OCI-LY3 (cell line): ENCODE data around the gene TMEM132D.

Source experiments
- H2AFZ ChIP-seq: fragments of 200-600, 300-600 bp; shearing (Covaris generic); 2 replicates; pipeline ENCODE4 v1.6.0; 2014; ENCODE audit warnings: antibody characterized with exemption, low read depth, low read length
- H3K27ac ChIP-seq: fragments of 200-600, 300-600 bp; sonication (generic); 2 replicates; pipeline ENCODE4 v1.5.1; 2014; ENCODE audit warnings: mild to moderate bottlenecking, low read length, moderate library complexity, mixed read lengths
- H3K27me3 ChIP-seq: fragments of 200-600, 300-600 bp; sonication (generic); 2 replicates; pipeline ENCODE4 v1.6.1; 2014; ENCODE audit warnings: low read depth, low read length, mixed read lengths
- H3K36me3 ChIP-seq: fragments of 200-600, 300-600 bp; sonication (generic); replicated peaks from 2 replicates; pipeline ENCODE3; 2014; ENCODE audit warnings: low read depth, low read length, mixed read lengths
- H3K4me1 ChIP-seq: fragments of 300-600, 200-600 bp; sonication (generic); 2 replicates; pipeline ENCODE4 v1.6.1; 2014; ENCODE audit warnings: low read length, mixed read lengths
- H3K4me2 ChIP-seq: fragments of 200-600, 300-600 bp; sonication (generic); 2 replicates; pipeline ENCODE4 v1.6.1; 2014; ENCODE audit warnings: low read length, mixed read lengths
- H3K4me3 ChIP-seq: fragments of 300-600, 200-600 bp; sonication (generic); 2 replicates; pipeline ENCODE4 v1.5.1; 2014; ENCODE audit warnings: antibody characterized with exemption, mild to moderate bottlenecking, low read length, moderate library complexity
- H3K79me2 ChIP-seq: fragments of 300-600, 200-600 bp; shearing (Covaris generic); 2 replicates; pipeline ENCODE4 v1.6.1; 2014; ENCODE audit warnings: mild to moderate bottlenecking, low read length, mixed read lengths
- H3K9ac ChIP-seq: fragments of 300-600, 200-600 bp; shearing (Covaris generic); 2 replicates; pipeline ENCODE4 v1.6.0; 2014; ENCODE audit warnings: mild to moderate bottlenecking, low read length, moderate library complexity
- H3K9me3 ChIP-seq: fragments of 200-600, 300-600 bp; shearing (Covaris generic); 2 replicates; pipeline ENCODE4 v1.6.1; 2014; ENCODE audit warnings: low read length, mixed read lengths; ENCODE audit not compliant: insufficient read depth
- H4K20me1 ChIP-seq: fragments of 200-600, 300-600 bp; sonication (generic); 2 replicates; pipeline ENCODE4 v1.6.1; 2016; ENCODE audit warnings: low read length, mixed read lengths; ENCODE audit not compliant: insufficient read depth
- EZH2phosphoT487 ChIP-seq: fragments of 200-600 bp; shearing (Covaris generic); IDR thresholded peaks from 2 replicates; pipeline ENCODE4 v1.6.1; 2018; ENCODE audit warnings: antibody characterized with exemption, mixed run types, low read depth
- TF ChIP-seq, protein P1 (sequence below): fragments of 200-600, 300-600 bp; sonication (generic); IDR thresholded peaks from 2 replicates; pipeline ENCODE4 v1.5.1; 2014; ENCODE audit warnings: antibody characterized with exemption, low read length, low read depth

Gene TMEM132D

GRCh38 chr12:129657179-129657578, 246.6 kb downstream of the TMEM132D start:
- Histone ChIP-seq H3K4me1 (no peaks in the 10 kb centered on the region), H3K27me3 (no peaks in the 10 kb centered on the region), H3K4me2 (no peak overlapping the region), H3K9ac (no peak overlapping the region), H3K9me3 (no peaks in the 10 kb centered on the region), H4K20me1 (no peaks in the 10 kb centered on the region), H3K27ac (no peak overlapping the region), H3K36me3 (no peaks in the 10 kb centered on the region), H3K4me3 (no peak overlapping the region), H2AFZ (no peak overlapping the region), H3K79me2 (no peaks in the 10 kb centered on the region)
- TF ChIP-seq EZH2phosphoT487: no peak
- TF ChIP-seq, protein P1, sequence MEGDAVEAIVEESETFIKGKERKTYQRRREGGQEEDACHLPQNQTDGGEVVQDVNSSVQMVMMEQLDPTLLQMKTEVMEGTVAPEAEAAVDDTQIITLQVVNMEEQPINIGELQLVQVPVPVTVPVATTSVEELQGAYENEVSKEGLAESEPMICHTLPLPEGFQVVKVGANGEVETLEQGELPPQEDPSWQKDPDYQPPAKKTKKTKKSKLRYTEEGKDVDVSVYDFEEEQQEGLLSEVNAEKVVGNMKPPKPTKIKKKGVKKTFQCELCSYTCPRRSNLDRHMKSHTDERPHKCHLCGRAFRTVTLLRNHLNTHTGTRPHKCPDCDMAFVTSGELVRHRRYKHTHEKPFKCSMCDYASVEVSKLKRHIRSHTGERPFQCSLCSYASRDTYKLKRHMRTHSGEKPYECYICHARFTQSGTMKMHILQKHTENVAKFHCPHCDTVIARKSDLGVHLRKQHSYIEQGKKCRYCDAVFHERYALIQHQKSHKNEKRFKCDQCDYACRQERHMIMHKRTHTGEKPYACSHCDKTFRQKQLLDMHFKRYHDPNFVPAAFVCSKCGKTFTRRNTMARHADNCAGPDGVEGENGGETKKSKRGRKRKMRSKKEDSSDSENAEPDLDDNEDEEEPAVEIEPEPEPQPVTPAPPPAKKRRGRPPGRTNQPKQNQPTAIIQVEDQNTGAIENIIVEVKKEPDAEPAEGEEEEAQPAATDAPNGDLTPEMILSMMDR: no peak

DNA sequence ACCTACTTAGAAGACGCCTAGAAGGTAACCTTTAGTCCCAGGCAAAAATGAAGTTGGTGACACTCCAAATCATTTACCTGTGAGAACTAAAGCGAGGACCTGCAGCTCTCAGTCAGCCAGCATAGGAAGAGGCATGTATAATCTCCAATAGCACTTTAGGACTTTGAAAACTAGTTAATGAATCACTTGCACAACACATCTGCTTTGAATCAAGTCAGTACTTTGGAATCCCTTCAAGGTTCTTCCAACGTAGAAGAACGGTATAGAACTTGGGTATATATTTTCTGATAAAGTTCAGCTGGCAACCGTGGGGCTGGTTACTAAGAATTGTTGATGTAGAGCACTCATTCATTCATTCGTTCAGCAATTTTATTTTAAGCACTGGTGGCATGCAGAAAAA, 251.9 kb downstream of the TMEM132D start:
- no peaks in the 10 kb centered on the region for H3K4me1 ChIP-seq
- no peaks in the 10 kb centered on the region for H3K27me3 ChIP-seq
- no peak overlapping the region for H2AFZ ChIP-seq
- H3K9ac ChIP-seq: no peak overlapping the region
- no peaks in the 10 kb centered on the region for H3K9me3 ChIP-seq
- TF ChIP-seq EZH2phosphoT487: no peak
- TF ChIP-seq, protein P1: no peak
- no peak overlapping the region for H3K4me2 ChIP-seq
- H3K79me2 ChIP-seq: no peaks in the 10 kb centered on the region
- no peak overlapping the region for H3K27ac ChIP-seq
- H3K36me3 ChIP-seq: no peaks in the 10 kb centered on the region
- no peak overlapping the region for H3K4me3 ChIP-seq
- H4K20me1 ChIP-seq: no peaks in the 10 kb centered on the region

GRCh38 chr12:129641926-129642325, 261.9 kb downstream of the TMEM132D start:
- no peak overlapping the region for H2AFZ ChIP-seq
- H3K79me2 ChIP-seq: no peaks in the 10 kb centered on the region
- no peaks in the 10 kb centered on the region for H3K4me1 ChIP-seq
- no peak overlapping the region for H3K27ac ChIP-seq
- H4K20me1 ChIP-seq: no peaks in the 10 kb centered on the region
- no peak overlapping the region for H3K4me2 ChIP-seq
- H3K36me3 ChIP-seq: no peaks in the 10 kb centered on the region
- TF ChIP-seq EZH2phosphoT487: no peak
- TF ChIP-seq, protein P1: no peak
- H3K9ac ChIP-seq: no peak overlapping the region
- no peak overlapping the region for H3K4me3 ChIP-seq
- no peaks in the 10 kb centered on the region for H3K27me3 ChIP-seq
- H3K9me3 ChIP-seq: no peaks in the 10 kb centered on the region

- Histone ChIP-seq H2AFZ (no peak overlapping the region), H3K9ac (no peak overlapping the region), H3K79me2 (no peaks in the 10 kb centered on the region), H3K27ac (no peak overlapping the region), H3K27me3 (no peaks in the 10 kb centered on the region), H3K4me2 (no peak overlapping the region), H4K20me1 (no peaks in the 10 kb centered on the region), H3K4me3 (no peak overlapping the region), H3K4me1 (no peaks in the 10 kb centered on the region), H3K36me3 (no peaks in the 10 kb centered on the region), H3K9me3 (no peaks in the 10 kb centered on the region)
- TF ChIP-seq, protein P1: no peak
- TF ChIP-seq EZH2phosphoT487: no peak
These were observed 268.7 kb downstream of the TMEM132D start for GRCh38 chr12:129635021-129635685.
